VCaP (cell line): Measurements from ENCODE around the gene KLHL14.

Source experiments
- H3K27ac ChIP-seq: fragments of 450-650 bp; 2 replicates; pipeline ENCODE4 v1.5.1; 2017
- CTCF ChIP-seq: fragments of 450-650 bp; conservative IDR thresholded peaks from 2 replicates; pipeline ENCODE4 v1.5.1; 2017; ENCODE audit warnings: mild to moderate bottlenecking, moderate library complexity

Gene KLHL14

DNA sequence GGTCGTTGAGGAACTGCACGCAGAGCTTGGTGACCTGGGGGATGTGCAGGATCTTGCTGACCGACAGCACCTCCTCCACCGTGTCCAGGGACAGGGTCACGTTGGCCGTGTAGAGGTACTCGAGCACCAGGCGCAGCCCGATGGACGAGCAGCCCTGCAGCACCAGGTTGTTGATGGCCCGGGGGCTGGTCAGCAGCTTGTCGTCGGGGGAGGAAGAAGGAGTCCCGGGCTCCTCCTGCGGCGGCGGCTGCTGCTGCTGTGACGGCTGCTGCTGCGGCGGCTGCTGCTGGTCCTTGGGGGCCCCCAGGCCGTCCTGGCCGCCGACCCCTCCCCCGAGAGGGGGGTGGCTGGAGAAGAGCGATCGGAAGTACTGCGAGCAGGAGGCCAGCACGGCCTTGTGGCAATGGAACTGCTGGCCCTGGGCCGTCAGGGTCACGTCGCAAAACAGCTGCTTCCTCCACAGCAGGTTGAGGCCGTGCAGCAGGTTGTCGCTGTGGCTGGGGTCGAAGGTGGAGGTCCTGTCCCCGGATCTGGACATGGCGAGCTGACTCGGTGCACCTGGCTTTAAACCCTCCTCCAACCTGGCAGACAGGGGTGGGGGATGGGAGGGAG lies 2.7 kb downstream of the KLHL14 start:
- no peak overlapping the region for H3K27ac ChIP-seq
- TF ChIP-seq CTCF = no peak

GRCh38 chr18:32769586-32770053 lies 3.2 kb downstream of the KLHL14 start:
- no peak for TF ChIP-seq CTCF
- H3K27ac ChIP-seq = no peak overlapping the region

DNA sequence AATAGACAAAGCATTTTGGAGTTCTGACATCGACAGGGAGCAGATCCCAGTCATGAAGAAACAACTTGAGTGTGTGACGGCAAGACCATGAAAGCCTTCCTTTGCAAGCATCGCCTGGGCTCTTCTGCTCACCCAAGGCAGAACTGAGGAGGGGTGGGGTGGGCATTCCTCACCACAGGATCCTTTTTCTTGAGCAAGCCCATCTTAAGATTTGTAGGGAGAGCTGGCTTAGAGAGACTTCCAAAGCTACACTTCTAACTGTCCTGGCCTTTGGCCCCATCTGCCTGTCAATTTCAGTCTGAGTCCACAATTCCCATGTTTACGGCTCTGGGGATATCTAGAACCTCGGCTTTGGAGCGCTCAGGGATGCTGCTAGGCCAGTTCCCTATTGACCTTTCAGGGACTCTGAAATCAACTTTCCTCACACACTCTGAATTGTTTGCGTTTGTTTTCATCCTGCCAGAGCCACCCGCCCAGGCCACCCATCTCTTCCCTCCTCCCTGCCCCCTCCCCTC lies 3.7 kb downstream of the KLHL14 start:
- no peak overlapping the region for H3K27ac ChIP-seq
- no peak for TF ChIP-seq CTCF

- TF ChIP-seq CTCF = no peak
- no peak overlapping the region for H3K27ac ChIP-seq
Measured at GRCh38 chr18:32767400-32767799, 5.4 kb downstream of the KLHL14 start.

- TF ChIP-seq CTCF = no peak
Measured at GRCh38 chr18:32764611-32765244, 8.1 kb downstream of the KLHL14 start.

GRCh38 chr18:32763293-32763692 lies 9.5 kb downstream of the KLHL14 start:
- TF ChIP-seq CTCF = no peak

More at GRCh38 chr18:32764611-32765244, 8.1 kb downstream of the KLHL14 start:
- no peak overlapping the region for H3K27ac ChIP-seq

GRCh38 chr18:32761231-32761630 lies 11.6 kb downstream of the KLHL14 start:
- TF ChIP-seq CTCF = no peak

More at GRCh38 chr18:32763293-32763692, 9.5 kb downstream of the KLHL14 start:
- no peak overlapping the region for H3K27ac ChIP-seq

More at GRCh38 chr18:32761231-32761630, 11.6 kb downstream of the KLHL14 start:
- H3K27ac ChIP-seq = no peak overlapping the region
